Inflammatory macrophage treated with lipopolysaccharide for 1 hour (primary cell): ENCODE measurements around the gene FOXD2.
"Not testable (repeated sequence)": the region's sequence is repeated elsewhere in the genome, so short reads cannot be mapped to it uniquely, and the experiment has no call there.

ENCODE experiments used
- DNase-seq, 2 donors: peaks; one replicate each; pipeline ENCODE4 v3.0.0-alpha.2; 2020 to 2022

The FOXD2 gene

GRCh38 chr1:47440599-47441081 lies 2.8 kb downstream of the FOXD2 start:
- DNase-seq: no peak

GRCh38 chr1:47441450-47442106 lies 3.7 kb downstream of the FOXD2 start:
- no peak for DNase-seq

DNA sequence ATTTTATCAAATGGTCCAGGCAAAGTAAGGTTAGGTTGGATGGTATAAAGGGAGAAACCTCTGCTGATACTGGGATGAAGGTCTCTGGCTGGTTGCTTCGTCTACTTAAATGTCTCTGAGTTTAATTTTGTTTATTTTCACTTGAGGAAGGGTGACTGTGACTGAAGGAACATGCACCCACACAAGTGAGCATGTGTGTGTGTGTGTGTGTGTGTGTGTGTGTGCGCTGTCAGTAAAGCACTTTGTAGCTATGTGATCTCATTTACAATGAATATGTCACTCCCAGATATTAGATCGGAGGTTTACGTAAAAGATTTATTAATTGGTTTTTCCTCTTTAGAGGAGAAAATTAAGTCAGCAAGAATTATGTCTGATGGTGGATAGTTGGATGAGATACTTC lies 4.4 kb downstream of the FOXD2 start:
- no peak for DNase-seq

DNA sequence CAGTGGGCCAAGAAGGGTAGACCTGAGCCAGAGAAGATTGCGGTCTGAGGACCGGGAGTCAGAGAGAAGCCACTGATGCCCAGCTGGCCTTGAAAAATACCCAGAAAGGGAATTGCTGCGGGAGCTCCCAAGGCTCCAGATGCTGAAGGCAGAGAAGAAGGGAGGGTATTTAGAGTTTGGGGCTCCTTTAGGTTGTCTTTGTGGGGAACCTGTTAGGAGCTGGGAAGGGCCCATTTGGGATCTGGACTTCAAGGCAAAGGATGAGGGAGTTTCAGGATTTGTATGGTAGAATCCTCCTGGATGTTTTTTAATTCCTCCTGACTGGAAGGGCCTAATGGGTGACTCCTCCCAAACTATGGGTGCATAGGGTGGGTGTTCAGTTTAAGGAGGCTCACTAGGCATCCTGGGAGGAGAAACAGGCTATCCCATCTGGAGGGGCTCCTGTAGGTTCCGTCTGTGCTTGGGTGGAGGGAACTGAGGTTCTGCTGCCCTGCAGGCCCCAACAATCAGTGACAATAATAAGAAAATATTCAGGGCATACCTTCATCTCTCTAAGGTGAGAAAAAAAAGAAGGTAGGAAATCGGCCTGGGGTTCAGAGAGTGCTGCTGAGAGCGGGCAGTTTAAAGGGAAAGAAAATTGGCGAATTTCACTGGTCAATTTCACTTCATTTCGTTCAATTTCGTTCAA lies 5.1 kb downstream of the FOXD2 start:
- no peak for DNase-seq

DNA sequence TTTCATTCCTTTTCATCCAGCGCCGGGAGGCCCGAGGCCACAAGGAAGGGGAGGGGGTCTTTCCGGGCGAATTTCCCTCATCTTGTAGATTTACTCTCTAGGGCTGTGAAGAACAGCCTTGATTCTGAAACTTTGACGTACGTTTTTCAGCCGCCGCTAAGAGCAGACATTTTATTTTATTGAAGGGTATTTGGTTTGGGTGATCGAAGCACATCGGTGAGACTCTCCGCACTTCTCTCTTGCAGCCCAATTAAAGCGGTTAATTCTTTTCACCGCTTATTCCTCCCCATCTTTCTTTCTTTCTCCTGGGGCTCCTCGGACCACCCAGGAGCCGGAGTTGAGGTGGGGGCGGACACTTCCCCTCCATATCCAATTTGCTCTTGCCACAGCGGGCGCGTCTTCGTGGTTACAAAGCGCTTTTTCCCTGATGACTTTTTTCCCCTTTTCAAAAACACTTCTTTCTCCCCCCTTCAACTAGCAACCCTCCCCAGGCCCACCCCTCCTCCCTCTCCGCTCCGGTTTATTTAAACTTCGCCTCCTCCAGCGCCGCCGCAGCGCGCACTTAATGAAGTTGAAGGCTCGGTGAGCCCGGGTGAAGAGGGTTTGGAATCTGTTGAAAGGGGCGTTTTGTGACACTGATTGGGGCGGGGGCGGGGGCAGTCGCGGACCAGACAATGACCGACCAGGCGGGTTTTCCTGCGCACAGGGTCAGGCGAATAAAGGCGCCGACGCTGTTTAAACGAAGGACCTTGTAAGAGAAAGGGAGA lies 5.9 kb downstream of the FOXD2 start:
- DNase-seq: no peak

DNA sequence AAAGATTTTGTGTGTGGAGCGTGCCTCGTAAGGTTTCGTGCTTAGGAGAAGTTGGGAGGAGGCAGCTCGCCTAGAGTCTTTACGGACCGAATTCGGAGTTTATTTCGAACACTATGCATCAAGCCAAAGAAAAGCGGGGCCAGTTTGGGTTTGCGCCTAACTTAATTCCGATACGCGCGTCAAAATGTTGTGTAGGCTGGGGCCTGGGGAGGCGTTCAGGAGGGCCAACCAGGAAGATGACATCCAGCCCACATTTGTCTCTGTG lies 6.4 kb downstream of the FOXD2 start:
- DNase-seq: peak in 1 of 2 donors; percentile 14

- DNase-seq: peak; percentile 26 to 47
Measured at GRCh38 chr1:47444562-47445465, 7.0 kb downstream of the FOXD2 start.

GRCh38 chr1:47445823-47446550 lies 8.1 kb downstream of the FOXD2 start:
- no peak for DNase-seq

GRCh38 chr1:47448462-47449222 lies 10.8 kb downstream of the FOXD2 start:
- no peak for DNase-seq

DNA sequence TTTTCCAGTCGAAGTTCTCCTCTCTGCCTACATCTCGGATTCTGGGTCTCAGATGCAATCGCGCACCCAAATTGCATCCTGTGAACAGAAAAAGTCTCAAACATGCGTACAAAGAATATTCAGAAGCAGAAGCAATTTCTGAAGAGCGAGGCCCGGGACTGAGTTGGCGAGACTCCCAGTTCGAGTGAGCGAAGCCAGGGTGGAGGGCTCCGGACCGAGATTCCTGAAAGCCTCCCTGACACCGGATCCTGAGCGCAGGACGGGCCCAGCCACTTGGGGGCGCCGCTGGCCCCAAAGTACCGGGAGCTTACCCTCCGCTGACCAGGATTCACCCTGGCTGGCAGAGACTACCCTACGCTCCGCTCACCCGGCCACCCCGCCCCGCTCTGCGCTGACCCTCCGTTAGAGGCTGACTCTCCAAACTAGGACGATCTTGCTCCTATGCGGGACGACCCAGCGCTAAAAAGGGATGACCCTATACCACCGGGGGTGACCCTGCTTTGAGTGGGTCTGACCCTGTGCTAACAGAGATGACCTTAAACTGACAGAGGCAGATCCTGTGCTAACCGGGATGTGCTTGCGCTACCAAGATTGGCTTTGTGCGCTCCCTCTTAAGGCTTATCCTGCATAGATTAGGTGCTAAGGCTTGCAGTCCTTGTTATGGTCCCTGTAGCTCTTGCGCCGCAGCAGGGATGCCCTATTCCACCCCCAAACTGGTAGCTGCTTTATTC lies 12.1 kb downstream of the FOXD2 start:
- DNase-seq: peak in 1 of 2 donors; percentile 62

- no peak for DNase-seq
Measured at GRCh38 chr1:47450606-47451005, 12.8 kb downstream of the FOXD2 start.

GRCh38 chr1:47452426-47452825 lies 14.6 kb downstream of the FOXD2 start:
- DNase-seq: no peak

- DNase-seq: not testable (repeated sequence)
Measured at GRCh38 chr1:47453910-47454309, 16.1 kb downstream of the FOXD2 start.

DNA sequence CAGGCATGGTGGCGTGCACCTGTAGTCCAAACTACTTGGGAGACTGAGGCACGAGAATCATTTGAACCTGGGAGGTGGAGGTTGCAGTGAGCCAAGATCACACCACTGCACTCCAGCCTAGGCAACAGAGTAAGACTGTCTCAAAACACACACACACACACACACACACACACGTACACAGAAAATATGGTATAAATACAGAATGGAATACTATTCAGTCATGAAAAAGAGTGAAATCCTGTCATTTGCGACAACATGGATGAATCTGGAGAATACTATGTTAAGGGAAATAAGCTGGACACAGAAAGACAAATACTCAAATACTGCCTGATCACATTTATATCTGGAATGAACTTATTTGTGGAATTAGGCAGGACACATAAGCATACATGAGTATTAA lies 18.4 kb downstream of the FOXD2 start:
- DNase-seq: no peak

DNA sequence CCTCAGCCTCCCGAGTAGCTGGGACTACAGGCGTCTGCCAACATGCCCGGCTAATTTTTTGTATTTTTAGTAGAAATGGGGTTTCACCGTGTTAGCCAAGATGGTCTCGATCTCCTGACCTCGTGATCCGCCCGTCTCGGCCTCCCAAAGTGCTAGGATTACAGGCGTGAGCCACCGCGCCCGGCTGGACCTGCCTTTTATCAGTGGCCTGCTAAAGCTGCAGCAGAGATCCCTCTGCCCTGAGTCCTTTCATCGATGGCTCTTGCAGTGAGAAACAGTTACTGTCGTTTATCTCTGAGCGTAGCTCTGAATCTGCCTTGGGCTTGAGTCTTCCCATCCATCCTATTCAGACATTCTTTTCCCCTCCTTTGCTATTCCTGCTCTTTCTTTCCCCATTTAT lies 19.7 kb downstream of the FOXD2 start:
- DNase-seq: not testable (repeated sequence)

DNA sequence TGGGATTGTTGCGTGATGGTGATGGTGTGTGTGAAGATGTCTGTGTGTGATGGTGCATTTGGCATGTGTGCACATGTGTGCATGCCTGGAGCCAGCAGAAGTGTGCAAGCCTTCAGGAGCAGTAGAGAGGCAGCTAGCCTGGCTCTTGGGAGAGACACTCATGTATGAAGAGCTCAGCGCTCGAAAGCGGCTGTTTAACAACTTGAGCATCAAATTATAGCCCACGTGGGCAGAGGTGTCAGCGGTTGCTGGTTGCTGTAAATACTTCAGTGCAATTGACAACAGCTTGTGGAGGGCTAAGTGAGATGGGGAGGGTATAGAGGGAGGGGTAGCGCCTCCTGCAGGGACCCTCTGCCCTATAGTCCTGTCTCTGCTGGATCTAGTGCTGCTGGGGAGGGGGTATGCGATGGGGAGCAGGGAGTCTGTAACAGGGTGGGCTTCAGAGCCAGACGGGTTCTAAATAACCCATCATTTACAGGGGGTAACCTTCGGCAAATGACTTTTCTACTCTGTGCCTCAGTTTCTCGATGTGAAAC lies 21.5 kb downstream of the FOXD2 start:
- no peak for DNase-seq

DNA sequence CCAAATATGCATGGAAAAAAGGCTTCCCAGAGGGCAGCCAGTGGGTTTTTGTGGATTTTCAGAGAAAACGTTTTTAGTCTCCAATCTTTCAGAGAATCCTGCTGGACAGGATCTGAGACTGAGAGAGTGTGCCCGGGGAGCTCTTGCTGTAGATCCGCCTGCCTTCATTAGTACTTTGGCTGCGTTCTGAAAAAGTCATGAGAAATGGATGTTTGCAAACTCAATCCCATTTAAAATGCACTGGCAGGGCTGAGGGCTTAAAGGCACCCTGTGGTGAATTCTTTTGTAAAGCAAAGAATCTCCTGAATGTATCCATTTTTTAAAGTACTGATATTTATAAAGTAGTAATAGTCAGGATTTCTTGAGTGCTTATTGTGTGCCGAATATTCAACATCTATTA lies 22.2 kb downstream of the FOXD2 start:
- DNase-seq: no peak

- no peak for DNase-seq
Measured at GRCh38 chr1:47460456-47460855, 22.6 kb downstream of the FOXD2 start.

GRCh38 chr1:47465605-47466004 lies 27.8 kb downstream of the FOXD2 start:
- DNase-seq: no peak

DNA sequence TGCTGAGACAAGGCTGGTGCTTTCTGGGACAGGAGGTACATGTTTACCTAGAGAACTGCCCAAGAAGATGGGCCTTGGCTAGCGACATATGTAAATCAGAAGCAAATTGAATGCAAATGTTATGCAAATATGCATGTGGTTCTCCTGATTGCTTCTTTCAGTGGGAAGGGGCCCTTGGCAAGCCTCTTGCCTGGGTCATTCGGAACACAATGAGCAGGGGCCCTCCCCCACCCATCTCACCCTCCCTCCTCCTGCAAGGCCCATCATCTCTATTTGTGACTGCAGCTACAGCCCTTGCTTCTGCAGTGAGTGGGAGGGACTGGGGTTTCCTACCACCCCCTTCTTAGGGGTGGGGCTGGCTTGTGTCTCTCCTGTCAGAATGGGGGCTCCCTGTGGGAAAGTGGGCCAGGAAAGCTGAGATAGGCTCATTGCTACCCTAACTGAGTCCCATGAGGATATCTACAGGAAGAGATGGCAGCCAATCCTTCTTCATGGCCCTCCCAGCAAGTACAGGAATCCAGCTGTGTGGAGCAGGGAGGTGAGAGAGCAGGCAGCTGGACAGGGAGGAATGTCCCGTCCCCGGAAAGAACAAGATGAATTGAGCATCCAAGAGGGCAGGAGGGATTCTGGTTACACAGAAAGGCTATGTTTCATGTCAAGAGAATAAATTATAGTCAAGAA lies 31.0 kb downstream of the FOXD2 start:
- no peak for DNase-seq
